ENCODE measurements around the gene DENND4A. TPM values are rescaled to one million over a fixed set of nuclear protein-coding genes. Genes with fewer than 3 reads are reported as not detected.

The DENND4A gene
- polyA plus RNA-seq, 1 of the 3 experiments (the other 2 are of a cell fraction) = 2.5 TPM

GRCh38 chr15:65740148-65740547, 51.9 kb downstream of the DENND4A start:
- Histone ChIP-seq H3K4me1 (ENCODE audit: control insufficient read depth in 1 of 2, insufficient read depth in 2 of 2, low read depth in 1 of 2, low read length in 1 of 2) (no peaks in the 10 kb centered on the region), H3K27ac (ENCODE audit: low read depth in 2 of 2, low read length in 1 of 2) (no peak overlapping the region), H3K79me2 (ENCODE audit: insufficient read depth) (no peaks in the 10 kb centered on the region), H3K9me2 (no peaks in the 10 kb centered on the region), H4K20me1 (ENCODE audit: insufficient read depth) (no peaks in the 10 kb centered on the region), H3K4me2 (no peak overlapping the region), H2AFZ (ENCODE audit: low read depth) (no peak overlapping the region), H3F3A (replicated peaks; ENCODE audit: insufficient read depth) (no peaks in the 10 kb centered on the region), H3K4me3 (ENCODE audit: low read depth in 2 of 2, low read length in 1 of 2) (no peak overlapping the region), H3K9ac (no peak overlapping the region), H3K9me3 (no peaks in the 10 kb centered on the region), H3K36me3 (replicated peaks in 1 of 2; ENCODE audit: control insufficient read depth in 1 of 2, insufficient read depth in 2 of 2, low read length in 1 of 2) (peaks cover 0 to 8% of the 10 kb centered on the region in 2 experiments), H3K27me3 (ENCODE audit: insufficient read depth) (no peaks in the 10 kb centered on the region)
- no peak for TF ChIP-seq RFX5 (IDR thresholded peaks at IDR 0.05; ENCODE audit: low read length)
- no peak for TF ChIP-seq ZBTB33 (IDR thresholded peaks at IDR 0.05; ENCODE audit: borderline replicate concordance, low read depth)
- no peak for TF ChIP-seq CTCF (IDR thresholded peaks at IDR 0.05)
- TF ChIP-seq MXI1 (IDR thresholded peaks at IDR 0.05; ENCODE audit: low read depth, low read length) = no peak
- no peak for TF ChIP-seq ELF1 (IDR thresholded peaks at IDR 0.05)
- TF ChIP-seq GATA2 (CRISPR knock-in tag; IDR thresholded peaks at IDR 0.05) = no peak
- TF ChIP-seq EP300 (IDR thresholded peaks at IDR 0.05; ENCODE audit: borderline replicate concordance in 1 of 2, low read depth in 1 of 2, low read length in 1 of 2) = no peak
- TF ChIP-seq SMC3 (IDR thresholded peaks at IDR 0.05; ENCODE audit: low read depth, low read length) = no peak
- no peak for TF ChIP-seq GABPA (IDR thresholded peaks at IDR 0.05; ENCODE audit: low read depth)
- TF ChIP-seq REST (IDR thresholded peaks at IDR 0.05; ENCODE audit: low read depth, low read length) = no peak
- TF ChIP-seq FOXM1 (IDR thresholded peaks at IDR 0.05; ENCODE audit: low read depth) = no peak
- no peak for TF ChIP-seq MAX (IDR thresholded peaks at IDR 0.05; ENCODE audit: low read depth)
- no peak for TF ChIP-seq RAD21 (IDR thresholded peaks at IDR 0.05; ENCODE audit: low read length)
- TF ChIP-seq FOSL2 (IDR thresholded peaks at IDR 0.05; ENCODE audit: borderline replicate concordance, low read depth) = no peak
- no peak for TF ChIP-seq USF1 (IDR thresholded peaks at IDR 0.05; ENCODE audit: borderline replicate concordance, low read depth)
- DNase-seq = no peak
- ChIA-PET POLR2A (no interaction called here), CTCF (no interaction called here)
- WGBS (ENCODE audit: low lambda C conversion rate) = 92% methylated on average over 5 of the region's 5 CpGs
